ENCODE measurements around the gene BMP4. TPM values are rescaled to one million over a fixed set of nuclear protein-coding genes. Genes with fewer than 3 reads are reported as not detected.

BMP4 gene
- total RNA-seq: 28.6 TPM

DNA sequence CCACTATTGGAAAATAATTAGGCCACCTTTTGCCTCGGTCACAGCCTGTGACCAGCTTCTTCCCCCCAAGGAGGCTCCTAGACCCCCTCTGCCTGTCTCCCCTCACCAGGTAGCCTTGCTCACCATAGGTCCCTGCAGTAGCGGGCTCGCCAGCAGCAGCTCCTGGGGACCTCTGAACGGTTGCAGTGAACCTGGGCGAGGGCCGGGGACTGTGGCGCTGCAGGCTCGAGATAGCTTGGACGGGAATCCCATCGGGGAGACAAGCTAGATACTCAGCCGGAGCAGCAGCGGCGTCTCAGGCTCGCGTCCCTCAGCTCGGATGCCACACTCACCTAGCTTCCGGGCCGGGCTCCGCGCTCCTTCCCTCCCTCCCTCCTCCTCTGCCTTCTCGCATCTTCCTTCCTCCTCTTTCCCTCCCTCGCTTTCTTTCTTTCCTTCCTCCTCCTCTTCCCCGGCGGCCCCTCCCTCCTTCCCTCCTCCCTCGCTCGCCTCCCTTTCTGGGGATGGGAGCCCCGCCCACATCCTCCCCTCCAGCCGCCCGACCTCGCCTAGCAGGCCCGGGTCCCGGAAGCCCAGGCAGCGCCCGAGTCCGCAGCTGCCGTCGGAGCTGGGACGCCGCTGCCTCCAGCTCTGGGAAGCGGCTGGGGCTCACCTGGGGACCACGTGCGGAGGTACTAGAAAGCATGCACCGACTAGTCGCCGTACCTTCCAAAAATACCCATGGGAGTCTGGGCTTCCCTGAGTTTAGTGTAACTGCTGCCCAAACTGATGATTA, at the start of gene BMP4:
BMP4 (minus strand) TSS at position 399 of the 775 bp plus-strand sequence. CDS start 4,603 bp downstream, outside the sequence.

Small RNA genes lying within 50 kb of the gene (small RNA-seq; reads per million reads assigned to genes)
- gene MIR5580 (ENCODE audit: low replicate concordance): not detected

Data from metanephros (tissue), 2 donors.